ENCODE measurements around the gene ZBTB40. TPM values are rescaled to one million over a fixed set of nuclear protein-coding genes. Genes with fewer than 3 reads are reported as not detected.
A peak's percentile ranks its signal among the peaks of the same experiment; 100 is the strongest.

Gene ZBTB40
- total RNA-seq (2014; rRNA removed; shearing (Covaris generic)), result 10.6 and 16.9 TPM in 2 replicates

GRCh38 chr1:22451702-22452480 is at the start of gene ZBTB40:
ZBTB40 (plus strand) TSS chr1:22451851; CDS start chr1:22489949, 38,098 bp downstream.
- Histone ChIP-seq H3K27me3 (replicated peaks) (no peaks in the 10 kb centered on the region), H3K36me3 (peaks cover 5% of the 10 kb centered on the region; the same call in 1 of the 2 replicates), H3K4me3 (peak within 1 kb of the TSS; percentile 81), H3K4me1 (replicated peaks) (peaks cover 12% of the 10 kb centered on the region), H3K9me3 (replicated peaks) (no peaks in the 10 kb centered on the region), H3K27ac (peak within 1 kb of the TSS; percentile 75)
- peak; percentile 93 to 94 for DNase-seq (ENCODE audit: low read depth in 1 of 2, low spot score in 2 of 2)

GRCh38 chr1:22402356-22403053 is 49.1 kb upstream of the ZBTB40 start:
- Histone ChIP-seq H3K27ac (no peak overlapping the region), H3K36me3 (no peaks in the 10 kb centered on the region), H3K4me1 (replicated peaks) (no peaks in the 10 kb centered on the region; the same call in 1 of the 2 replicates), H3K9me3 (replicated peaks) (no peaks in the 10 kb centered on the region; the same call in 1 of the 2 replicates), H3K27me3 (replicated peaks) (peaks cover 42% of the 10 kb centered on the region), H3K4me3 (no peak overlapping the region)
- DNase-seq (ENCODE audit: low read depth in 1 of 2, low spot score in 2 of 2), result no peak

- Histone ChIP-seq H3K27me3 (replicated peaks) (peaks cover 22% of the 10 kb centered on the region), H3K4me3 (no peak overlapping the region)
Measured at GRCh38 chr1:22404486-22404885, 47.2 kb upstream of the ZBTB40 start.

GRCh38 chr1:22406722-22407495 is 44.7 kb upstream of the ZBTB40 start:
- DNase-seq (ENCODE audit: low read depth in 1 of 2, low spot score in 2 of 2), result no peak

More at GRCh38 chr1:22404486-22404885, 47.2 kb upstream of the ZBTB40 start:
- no peak for DNase-seq (ENCODE audit: low read depth in 1 of 2, low spot score in 2 of 2)
- no peaks in the 10 kb centered on the region; the same call in 1 of the 2 replicates for H3K9me3 ChIP-seq (replicated peaks)
- no peaks in the 10 kb centered on the region for H3K36me3 ChIP-seq
- no peak overlapping the region for H3K27ac ChIP-seq
- H3K4me1 ChIP-seq (replicated peaks), result no peaks in the 10 kb centered on the region; the same call in 1 of the 2 replicates

GRCh38 chr1:22408230-22408629 is 43.4 kb upstream of the ZBTB40 start:
- peaks cover 11% of the 10 kb centered on the region for H3K4me1 ChIP-seq (replicated peaks)
- H3K27me3 ChIP-seq (replicated peaks), result peaks cover 13% of the 10 kb centered on the region
- no peak overlapping the region for H3K27ac ChIP-seq
- no peaks in the 10 kb centered on the region for H3K36me3 ChIP-seq
- H3K4me3 ChIP-seq, result no peak overlapping the region
- DNase-seq (ENCODE audit: low read depth in 1 of 2, low spot score in 2 of 2), result no peak
- no peaks in the 10 kb centered on the region; the same call in 1 of the 2 replicates for H3K9me3 ChIP-seq (replicated peaks)

More at GRCh38 chr1:22406722-22407495, 44.7 kb upstream of the ZBTB40 start:
- Histone ChIP-seq H3K4me1 (replicated peaks) (no peaks in the 10 kb centered on the region; the same call in 1 of the 2 replicates), H3K27ac (no peak overlapping the region), H3K36me3 (no peaks in the 10 kb centered on the region), H3K27me3 (replicated peaks) (peaks cover 18% of the 10 kb centered on the region), H3K9me3 (replicated peaks) (no peaks in the 10 kb centered on the region; the same call in 1 of the 2 replicates), H3K4me3 (no peak overlapping the region)

- no peak overlapping the region for H3K27ac ChIP-seq
- H3K9me3 ChIP-seq (replicated peaks), result no peaks in the 10 kb centered on the region
- DNase-seq (ENCODE audit: low read depth in 1 of 2, low spot score in 2 of 2), result no peak
- H3K4me1 ChIP-seq (replicated peaks), result peaks cover 26% of the 10 kb centered on the region
- H3K4me3 ChIP-seq, result no peak overlapping the region
- H3K36me3 ChIP-seq, result no peaks in the 10 kb centered on the region
- H3K27me3 ChIP-seq (replicated peaks), result no peaks in the 10 kb centered on the region
Measured at GRCh38 chr1:22410401-22410800, 41.2 kb upstream of the ZBTB40 start.

- H3K4me1 ChIP-seq (replicated peaks), result peaks cover 26% of the 10 kb centered on the region
- DNase-seq (ENCODE audit: low read depth in 1 of 2, low spot score in 2 of 2), result no peak
- H3K36me3 ChIP-seq, result no peaks in the 10 kb centered on the region
- H3K4me3 ChIP-seq, result no peak overlapping the region
- no peaks in the 10 kb centered on the region for H3K9me3 ChIP-seq (replicated peaks)
- no peak overlapping the region for H3K27ac ChIP-seq
- H3K27me3 ChIP-seq (replicated peaks), result no peaks in the 10 kb centered on the region
Measured at GRCh38 chr1:22410928-22411495, 40.6 kb upstream of the ZBTB40 start.

DNA sequence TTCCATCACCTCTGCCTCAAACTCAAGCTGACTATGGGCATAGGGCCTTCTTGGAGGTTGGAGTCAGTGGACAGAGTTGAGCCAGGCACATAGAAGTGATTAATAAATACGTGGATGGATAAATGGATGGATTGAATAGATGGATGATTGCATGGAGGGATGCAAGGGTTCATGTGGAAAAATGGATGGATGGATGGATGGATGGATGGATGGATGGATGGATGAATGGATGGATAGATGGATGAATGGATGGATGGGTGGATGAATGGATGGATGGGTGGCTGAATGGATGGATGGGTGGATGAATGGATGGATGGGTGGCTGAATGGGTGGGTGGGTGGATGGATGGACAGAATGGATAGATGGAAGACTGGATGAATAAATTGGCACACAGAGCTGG is 40.1 kb upstream of the ZBTB40 start:
- Histone ChIP-seq H3K27ac (no peak overlapping the region), H3K27me3 (replicated peaks) (no peaks in the 10 kb centered on the region), H3K36me3 (no peaks in the 10 kb centered on the region), H3K4me3 (no peak overlapping the region), H3K4me1 (replicated peaks) (peaks cover 29% of the 10 kb centered on the region), H3K9me3 (replicated peaks) (no peaks in the 10 kb centered on the region)
- no peak for DNase-seq (ENCODE audit: low read depth in 1 of 2, low spot score in 2 of 2)

- H3K4me3 ChIP-seq, result no peak overlapping the region
- H3K27me3 ChIP-seq (replicated peaks), result no peaks in the 10 kb centered on the region
- DNase-seq (ENCODE audit: low read depth in 1 of 2, low spot score in 2 of 2), result peak in 1 of 2 experiments; percentile 33
- no peak overlapping the region for H3K27ac ChIP-seq
- no peaks in the 10 kb centered on the region for H3K9me3 ChIP-seq (replicated peaks)
- peaks cover 31% of the 10 kb centered on the region for H3K4me1 ChIP-seq (replicated peaks)
- no peaks in the 10 kb centered on the region for H3K36me3 ChIP-seq
Measured at GRCh38 chr1:22412932-22413727, 38.5 kb upstream of the ZBTB40 start.

DNA sequence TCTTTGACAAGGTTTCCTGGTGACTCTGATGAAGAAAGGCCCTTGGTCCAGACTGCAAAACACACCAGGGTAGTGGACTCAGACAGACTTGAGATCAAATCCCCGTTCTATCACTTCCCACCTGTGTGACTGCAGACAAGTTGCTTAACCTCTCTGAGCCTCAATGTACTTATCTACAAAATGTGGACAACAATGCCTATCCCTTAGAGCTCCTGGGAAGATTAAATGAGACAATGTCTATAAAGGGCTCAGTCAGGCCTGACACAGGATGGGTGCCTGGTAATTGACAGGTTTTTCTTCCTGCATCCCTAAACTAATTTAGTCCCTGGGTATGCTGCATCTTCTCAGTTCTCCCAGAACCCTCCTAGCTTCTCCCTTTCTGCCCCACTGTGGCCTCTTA is 37.9 kb upstream of the ZBTB40 start:
- no peaks in the 10 kb centered on the region for H3K36me3 ChIP-seq
- H3K4me1 ChIP-seq (replicated peaks), result peaks cover 31% of the 10 kb centered on the region
- no peak for DNase-seq (ENCODE audit: low read depth in 1 of 2, low spot score in 2 of 2)
- H3K27ac ChIP-seq, result no peak overlapping the region
- H3K27me3 ChIP-seq (replicated peaks), result no peaks in the 10 kb centered on the region
- no peak overlapping the region for H3K4me3 ChIP-seq
- no peaks in the 10 kb centered on the region for H3K9me3 ChIP-seq (replicated peaks)

DNA sequence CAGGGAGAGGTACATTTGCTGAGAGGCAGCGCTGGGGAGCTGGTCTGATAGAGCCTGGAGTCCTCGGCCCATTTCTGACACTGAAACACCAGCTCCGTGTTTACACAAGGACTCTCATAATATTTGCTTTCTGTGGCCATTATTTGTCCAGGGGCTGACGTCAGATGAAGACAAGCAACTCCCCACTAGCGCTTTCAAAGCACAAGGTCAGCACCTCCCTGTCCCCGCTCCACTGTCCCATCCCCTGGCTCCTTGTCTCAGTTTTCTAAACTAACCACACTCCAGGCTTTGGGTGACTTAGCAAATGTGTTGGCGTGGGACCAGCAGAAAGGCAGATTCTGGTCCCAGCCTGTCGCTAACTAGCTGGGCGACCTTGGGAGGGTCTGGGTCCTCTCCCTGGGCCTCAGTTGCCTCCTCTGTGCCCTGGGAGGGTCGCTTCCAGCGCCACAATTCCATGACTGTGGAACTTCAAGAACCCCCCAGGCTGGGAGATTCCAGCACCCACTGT is 37.4 kb upstream of the ZBTB40 start:
- Histone ChIP-seq H3K36me3 (no peaks in the 10 kb centered on the region), H3K4me1 (replicated peaks) (peaks cover 31% of the 10 kb centered on the region), H3K4me3 (no peak overlapping the region), H3K9me3 (replicated peaks) (no peaks in the 10 kb centered on the region), H3K27ac (no peak overlapping the region), H3K27me3 (replicated peaks) (peaks cover 4% of the 10 kb centered on the region; the same call in 1 of the 2 replicates)
- peak in 1 of 2 experiments; percentile 36 for DNase-seq (ENCODE audit: low read depth in 1 of 2, low spot score in 2 of 2)

- DNase-seq (ENCODE audit: low read depth in 1 of 2, low spot score in 2 of 2), result no peak
- H3K9me3 ChIP-seq (replicated peaks), result no peaks in the 10 kb centered on the region
- H3K27me3 ChIP-seq (replicated peaks), result peaks cover 5% of the 10 kb centered on the region; the same call in 1 of the 2 replicates
- no peak overlapping the region for H3K4me3 ChIP-seq
- peaks cover 31% of the 10 kb centered on the region for H3K4me1 ChIP-seq (replicated peaks)
- no peaks in the 10 kb centered on the region for H3K36me3 ChIP-seq
- no peak overlapping the region for H3K27ac ChIP-seq
Measured at GRCh38 chr1:22415489-22415888, 36.2 kb upstream of the ZBTB40 start.
